HG02840 (cell line): ENCODE results near the gene TOP1.

Experiments used
- ATAC-seq: cut with Tn5 transposase; IDR thresholded peaks from one replicate; pipeline ENCODE4 v1.9.1; 2021; ENCODE audit warnings: mild to moderate bottlenecking, moderate library complexity, moderate number of reproducible peaks; ENCODE audit not compliant: unreplicated experiment, low FRiP score

Gene TOP1

DNA sequence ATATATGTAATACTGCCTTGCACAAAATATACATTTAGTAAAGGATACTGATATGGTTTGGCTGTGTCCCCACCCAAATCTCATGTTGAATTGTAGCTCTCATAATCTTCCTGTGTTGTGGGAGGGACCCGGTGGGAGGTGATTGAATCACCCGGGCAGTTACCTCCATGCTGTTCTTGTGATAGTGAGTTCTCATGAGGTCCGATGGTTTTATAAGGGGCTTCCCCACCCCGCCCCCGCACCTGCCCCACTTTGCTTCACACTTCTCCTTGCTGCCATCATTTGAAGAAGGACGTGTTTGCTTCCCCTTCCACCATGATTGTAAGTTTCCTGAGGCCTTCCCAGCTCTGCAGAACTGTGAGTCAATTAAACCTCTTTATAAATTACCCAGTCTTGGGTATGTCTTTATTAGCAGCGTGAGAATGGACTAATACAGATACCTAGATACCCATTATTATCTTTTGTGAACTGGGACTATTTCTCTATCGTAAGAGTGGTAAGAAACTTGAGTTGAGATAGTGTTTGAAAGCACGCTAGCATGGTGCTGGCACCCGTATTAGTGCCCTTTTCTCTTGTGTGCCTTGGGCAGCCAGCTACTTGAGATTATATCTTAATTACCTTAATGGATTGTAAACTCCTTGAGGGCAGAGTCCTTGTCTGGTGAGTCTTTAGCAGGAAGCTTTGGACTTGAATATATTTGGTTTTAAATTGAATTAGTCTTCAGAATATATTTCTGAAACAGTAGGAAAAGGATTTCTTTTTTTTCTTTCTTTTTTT is 25.6 kb downstream of the TOP1 start:
- no peak for ATAC-seq

DNA sequence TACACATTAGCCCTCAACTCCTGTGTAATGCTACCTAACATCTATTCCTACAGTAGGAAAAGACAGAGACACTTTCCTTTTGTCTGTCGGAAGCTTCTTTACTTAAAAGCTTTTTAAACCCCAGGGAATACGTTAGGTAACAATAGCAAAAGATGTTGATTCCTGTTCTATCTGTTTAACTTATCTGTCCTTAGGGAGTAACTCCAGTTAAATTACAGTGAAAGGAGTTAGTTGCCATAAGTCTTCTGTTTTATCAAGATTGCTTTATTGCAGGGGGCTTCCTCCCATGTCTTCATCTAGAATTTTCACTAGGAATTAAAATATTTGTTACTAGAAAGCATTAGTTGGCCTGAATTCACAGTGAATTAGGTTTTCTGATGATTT is 26.2 kb downstream of the TOP1 start:
- ATAC-seq = no peak

DNA sequence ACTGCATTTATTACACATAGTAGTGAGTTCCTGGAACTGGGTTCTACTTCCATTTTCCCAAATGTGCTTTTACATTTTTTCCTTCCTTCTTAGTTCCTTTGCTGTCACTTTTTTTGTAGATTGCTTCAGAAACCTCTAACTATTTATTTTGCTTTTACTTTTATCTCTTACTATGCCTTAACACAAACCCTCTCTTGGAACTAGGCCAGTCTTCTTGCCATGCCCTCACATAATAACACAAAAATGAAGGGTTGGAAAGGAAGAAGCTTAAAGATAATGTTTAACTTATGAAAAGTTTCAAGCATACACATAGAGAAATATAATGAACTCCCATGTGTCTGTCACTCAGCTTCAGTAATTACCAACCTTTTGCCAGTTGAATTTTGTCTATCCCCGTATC is 27.1 kb downstream of the TOP1 start:
- no peak for ATAC-seq

DNA sequence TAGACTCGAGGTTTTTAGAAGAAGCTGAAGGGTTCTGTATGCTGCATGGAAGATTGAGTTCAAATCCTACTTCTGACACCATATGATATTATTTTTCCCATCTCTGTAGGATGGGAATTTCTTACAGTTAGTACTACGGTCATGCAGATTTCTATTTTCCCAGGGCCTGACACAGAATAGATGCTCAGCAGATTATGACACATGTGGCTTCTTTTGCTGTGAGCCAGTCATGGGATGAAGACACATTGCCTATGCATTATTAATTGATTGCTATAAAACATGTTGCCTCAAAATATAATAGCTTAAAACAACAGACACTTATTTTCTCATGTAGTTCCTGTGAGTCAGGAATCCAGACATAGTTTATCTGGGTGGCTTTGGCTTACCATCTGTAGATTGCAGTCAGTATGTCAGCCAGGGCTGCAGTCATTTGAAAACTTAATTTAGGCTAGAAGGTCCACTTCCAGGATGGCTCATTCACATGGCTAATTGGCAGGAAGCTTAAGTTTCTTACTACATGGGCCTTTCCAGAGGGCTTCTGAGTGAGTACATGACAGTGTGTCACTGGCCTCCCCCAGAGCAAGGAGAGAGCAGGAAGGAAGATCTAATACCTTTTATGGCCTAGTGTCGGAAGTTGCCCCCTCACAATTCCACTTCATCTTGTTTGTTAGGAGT is 29.5 kb downstream of the TOP1 start:
- ATAC-seq = no peak

DNA sequence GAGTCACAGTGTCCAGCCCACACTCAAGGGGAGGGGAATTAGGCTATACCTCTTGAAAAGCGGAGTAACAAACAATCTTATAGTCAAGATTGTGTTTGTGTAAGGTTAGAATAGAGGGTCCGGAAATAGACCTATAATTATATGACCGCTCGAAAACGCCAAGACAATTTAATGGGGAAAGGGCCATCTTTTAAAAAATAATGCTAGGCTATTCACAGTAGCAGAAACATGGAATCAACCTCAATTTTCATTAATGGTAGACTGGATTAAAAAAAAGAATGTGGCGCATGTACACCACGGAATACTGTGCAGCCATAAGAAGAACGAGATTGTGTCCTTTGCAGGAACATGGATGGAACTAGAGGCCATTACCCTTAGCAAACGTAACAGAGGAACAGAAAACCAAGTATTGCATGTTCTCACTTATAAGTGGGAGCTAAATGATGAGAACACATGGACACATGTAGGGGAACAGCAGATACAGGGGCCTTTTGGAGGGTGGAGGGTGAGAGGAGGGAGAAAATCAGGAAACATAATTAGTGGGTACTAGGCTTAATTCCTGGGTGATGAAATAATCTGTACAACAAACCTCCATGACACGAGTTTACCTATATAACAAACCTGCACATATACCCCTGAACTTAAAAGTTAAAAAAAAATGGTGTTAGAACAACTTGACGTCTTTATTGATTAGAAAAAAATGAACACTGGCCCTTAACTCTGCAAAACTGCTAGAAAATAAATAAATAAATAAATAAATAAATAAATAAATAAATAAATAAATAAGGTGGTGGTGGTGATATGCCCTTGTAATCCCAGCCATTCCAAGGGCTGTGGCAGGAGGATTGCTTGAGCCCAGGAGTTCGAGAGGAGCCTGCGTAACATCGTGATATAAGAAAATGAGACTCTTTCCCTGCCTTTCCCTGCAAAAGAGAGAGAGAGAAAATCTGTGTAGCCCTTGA is 30.3 kb downstream of the TOP1 start:
- no peak for ATAC-seq

DNA sequence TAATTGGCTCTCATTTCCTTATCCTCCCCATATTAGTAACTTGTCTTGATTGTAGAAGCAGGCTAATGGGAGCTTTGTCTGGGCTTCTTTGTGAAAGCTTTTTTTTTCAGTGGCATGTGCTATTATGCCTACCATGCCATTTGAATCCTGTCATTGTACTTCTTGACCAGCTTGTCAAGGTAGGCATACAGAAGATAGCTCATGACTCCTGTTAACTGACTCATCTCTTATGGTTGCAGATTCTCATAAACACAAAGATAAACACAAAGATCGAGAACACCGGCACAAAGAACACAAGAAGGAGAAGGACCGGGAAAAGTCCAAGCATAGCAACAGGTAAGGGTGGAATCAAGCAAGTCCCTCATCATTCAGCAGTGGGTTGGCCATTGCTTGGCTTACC is 32.5 kb downstream of the TOP1 start:
- no peak for ATAC-seq

DNA sequence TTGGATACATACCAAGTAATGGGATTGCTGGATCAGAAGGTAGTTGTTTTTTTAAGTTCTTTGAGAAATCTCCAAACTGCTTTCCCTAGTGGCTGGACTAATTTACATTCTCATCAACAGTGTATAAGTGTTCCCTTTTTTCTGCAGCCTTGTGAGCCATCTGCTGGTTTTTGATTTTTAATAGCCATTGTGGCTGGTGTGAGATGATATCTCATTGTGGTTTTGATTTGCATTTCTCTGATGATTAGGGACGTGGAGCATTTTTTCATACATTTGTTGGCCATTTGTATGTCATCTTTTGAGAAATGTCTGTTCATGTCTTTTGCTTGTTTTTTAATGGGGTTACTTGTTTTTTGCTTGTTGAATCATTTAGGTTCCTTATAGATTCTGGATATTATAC is 34.8 kb downstream of the TOP1 start:
- no peak for ATAC-seq

DNA sequence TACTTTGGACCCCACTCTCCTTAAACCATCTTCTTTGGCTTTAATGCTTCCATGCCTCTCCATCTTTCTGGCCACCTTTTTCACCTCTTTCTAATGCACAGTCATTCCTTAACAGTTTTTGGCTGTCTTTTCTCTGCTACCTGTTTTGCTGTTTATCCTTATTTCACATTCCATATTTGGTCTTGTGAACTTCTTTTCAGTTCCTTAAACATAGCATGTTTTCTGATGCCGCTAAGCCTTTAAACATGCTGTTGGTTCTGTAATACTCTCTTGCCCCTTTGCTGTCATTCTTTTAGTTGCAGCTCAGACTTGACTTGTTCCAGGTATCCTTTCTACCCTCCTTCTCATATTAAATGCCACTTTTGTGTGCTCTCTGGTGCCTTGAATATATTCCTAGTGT is 35.8 kb downstream of the TOP1 start:
- ATAC-seq = no peak

DNA sequence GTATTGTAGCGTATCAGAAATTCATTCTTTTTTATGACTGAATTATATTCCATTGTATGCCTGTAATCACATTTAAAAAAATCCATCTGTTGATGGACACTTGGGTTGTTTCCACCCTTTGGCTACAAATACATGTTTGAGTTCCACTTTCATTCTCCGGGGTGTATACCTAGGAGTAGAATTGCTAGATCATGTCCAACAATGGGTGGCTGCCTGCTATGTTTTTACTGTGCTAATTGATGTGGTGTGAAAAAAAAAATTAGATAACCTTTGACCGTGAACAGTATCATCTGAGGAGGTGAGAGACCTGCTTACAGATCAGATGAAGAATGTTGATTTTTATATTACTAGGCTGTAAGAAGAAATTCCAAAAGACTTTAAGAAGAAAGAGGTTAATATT is 37.1 kb downstream of the TOP1 start:
- no peak for ATAC-seq

DNA sequence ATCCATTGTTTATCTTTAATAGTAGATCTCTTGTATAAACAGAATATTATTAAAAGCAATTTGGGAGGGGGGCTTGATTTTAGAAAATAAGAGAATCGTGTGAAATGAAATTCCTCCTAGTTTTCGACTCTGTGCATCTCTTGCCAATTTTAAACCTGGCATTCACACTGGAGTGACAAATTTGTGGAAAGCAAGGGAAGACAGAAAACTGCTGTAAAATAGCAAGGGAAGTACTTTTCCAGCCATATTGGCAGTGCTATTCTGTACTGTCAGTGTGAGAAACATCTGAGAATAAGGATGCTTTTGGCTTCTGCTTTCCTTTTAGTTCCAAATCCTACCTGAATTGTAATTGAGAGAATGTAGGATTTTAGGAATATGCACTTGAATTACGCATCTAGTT is 40.2 kb downstream of the TOP1 start:
- ATAC-seq = no peak

DNA sequence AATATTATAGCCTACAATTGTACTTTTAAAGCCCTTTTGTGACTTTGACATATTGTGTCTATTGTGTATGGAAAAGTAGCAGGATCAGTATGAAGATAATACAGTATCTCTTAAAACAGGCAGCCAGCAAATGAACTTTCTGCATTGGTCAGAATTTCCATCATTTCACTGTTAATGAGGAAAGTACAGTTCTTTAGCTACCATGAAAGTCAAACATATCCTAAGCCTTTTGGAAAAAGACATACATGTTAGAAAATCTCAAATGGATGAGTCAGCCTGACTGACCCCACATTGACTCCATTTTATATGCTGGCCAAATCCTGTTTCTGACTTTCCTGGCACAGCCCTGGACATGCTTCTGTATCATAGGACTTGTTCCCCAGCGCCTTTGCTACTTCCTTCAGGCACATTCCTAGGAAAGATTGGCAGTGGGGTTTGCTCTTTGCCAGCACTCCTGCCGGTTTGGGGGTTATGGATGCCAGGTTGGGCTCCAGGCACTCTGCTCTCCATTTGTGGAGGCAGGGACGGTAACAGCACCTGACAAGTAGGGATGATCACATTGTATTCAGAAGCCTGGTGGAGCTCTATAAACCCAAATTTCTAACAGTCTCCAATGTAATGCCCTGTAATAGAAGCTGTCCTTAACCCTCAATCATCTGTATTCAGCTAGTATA is 43.7 kb downstream of the TOP1 start:
- ATAC-seq = no peak

DNA sequence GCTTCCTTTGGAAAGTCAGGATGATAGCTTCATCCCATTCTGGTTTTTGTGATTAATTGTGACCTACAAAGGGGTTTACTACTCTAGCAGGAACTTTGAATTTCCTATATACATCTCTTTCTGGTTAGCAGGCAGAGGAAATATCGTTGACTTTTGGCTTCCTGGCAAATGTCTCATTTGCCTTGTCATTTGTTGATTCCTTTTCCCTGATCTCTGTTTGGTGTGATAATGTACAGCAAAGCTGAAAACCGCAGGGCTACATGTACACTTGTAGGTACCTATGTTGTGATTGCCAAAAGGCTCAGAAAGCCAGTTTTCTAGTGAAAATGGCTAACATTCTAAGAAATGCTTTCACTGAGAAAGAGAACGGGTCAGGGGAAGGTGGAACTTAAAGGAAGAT is 44.3 kb downstream of the TOP1 start:
- no peak for ATAC-seq

DNA sequence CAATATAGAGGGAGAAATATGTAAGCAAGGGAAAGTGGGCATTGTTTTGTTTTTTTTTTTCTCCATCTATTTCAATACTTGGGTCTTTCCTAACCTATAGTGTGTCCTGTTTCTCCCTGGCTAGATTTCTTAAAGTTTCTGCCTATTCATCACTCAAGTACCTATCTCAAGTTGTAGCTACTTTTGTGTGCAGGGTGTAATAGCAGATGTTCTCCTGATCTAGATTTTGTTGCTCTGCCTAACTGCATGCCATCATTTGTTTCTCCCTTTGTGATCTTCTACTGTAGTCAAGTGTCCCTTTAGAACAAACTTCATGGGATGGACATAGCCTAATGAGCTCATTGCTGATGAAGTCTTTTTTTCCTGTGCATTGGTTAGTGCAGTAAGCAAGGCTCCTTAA is 45.8 kb downstream of the TOP1 start:
- ATAC-seq = no peak

DNA sequence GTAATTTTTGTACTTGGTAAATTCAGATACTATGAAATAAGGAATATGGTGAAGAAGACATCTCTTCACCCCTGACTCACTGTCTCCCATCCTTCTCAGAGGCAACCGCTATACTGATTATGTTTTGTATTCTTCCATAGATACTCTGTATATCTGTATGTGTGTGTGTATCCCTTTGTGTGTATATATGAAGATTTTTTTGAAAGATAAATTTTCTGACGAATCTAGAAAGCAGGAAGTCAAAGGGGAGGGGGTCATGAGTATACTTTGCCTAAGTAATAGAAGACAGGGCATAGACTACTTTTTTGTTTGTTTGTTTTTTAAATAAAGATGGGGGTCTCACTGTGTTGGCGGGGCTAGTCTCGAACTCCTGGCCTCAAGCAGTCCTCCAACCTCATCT is 48.2 kb downstream of the TOP1 start:
- no peak for ATAC-seq

DNA sequence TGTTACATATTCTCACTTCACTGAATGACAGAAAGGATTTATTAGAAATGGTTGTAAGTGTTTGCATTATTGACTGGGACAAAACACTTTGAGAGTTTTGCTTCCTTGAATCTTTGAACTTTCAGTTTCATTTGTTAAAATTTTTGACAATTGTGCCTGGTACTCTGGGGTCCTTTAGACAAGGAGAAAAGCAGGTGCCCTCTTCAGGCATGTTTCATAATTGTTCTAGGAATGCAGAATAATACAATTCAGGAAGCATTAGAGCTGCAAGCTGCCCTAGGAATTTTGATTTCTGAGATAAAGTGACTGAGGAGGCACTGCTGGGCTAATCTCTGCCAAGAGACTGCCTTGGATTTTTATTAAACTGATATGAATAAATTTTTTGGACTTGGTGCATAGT is 49.7 kb downstream of the TOP1 start:
- ATAC-seq = no peak

DNA sequence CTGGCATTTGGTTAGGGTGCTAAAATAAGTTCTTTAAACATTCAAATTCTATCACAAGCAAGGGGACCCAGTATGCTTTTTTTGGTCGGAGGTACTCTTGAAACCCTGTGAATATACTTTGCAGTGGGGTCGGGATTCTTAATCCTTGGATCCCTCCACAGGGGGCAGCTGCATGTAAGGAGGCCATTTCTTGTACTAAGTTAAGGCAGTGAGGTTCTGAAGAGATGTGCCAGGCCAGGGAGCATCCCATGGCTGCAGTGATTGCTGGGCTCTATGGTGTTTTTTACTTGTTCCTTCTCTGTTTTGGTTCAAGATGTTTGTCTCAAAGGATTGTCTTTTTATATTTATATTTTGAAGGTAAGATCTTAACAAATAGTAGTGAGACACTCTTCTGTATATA is 50.4 kb downstream of the TOP1 start:
- ATAC-seq = no peak

DNA sequence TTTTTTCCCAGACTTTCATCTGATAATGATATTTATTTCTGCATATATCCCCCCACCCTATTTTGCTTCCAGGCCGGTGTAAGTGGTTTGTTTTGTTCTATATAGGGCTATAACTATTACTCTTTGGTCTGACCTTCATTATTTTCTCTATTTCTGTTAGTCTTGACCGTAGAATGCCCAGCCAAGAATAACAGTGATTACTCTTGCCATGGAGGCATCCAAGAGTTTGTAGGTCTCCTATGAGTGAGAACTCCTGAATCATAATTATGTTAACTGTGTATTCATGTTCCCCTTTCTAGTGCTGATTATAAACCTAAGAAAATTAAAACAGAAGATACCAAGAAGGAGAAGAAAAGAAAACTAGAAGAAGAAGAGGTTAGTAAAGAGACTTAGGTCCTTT is 52.2 kb downstream of the TOP1 start:
- ATAC-seq = no peak

DNA sequence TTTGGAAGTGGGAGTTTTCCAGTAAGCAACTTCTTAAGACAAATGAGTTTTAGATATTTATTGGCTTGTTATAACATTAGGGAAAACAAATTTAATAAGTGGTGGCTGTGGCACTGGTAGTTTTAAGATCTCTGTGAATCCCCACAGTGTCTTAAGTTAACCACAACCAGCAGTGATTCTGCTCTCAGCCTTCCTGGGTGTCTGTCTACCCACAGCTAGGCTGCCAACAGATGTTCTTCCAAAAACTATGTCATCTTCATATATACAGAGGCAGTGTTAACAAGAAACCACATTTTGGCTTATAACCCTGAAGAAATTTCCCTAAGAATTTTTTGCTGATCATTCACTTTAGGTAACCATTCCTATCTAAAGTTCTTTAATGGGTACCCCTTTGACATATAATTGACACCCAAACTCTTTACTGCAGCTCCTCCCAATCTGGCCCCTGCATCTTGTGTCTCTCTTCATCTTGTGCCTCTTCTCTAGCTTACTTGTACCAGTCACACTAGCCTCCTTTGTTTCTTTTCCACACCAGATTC is 52.7 kb downstream of the TOP1 start:
- ATAC-seq = no peak

DNA sequence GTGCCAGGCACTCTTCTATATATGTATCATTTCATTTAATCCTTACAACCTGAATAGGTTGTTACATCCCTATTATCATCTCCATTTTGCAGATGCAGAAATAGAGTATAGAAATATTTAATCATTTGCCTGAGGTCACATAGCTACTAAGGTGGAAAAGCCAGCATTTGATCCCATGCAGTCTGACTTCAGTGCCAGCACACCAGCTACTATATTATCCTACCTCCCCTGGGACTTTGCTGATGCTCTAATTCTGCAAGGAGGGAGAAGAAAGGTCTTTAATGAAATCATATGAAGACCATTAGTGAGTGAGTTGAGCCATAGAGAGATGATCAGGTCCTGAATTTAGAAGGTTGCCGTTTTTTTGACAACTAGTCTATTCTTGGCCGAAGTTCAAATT is 53.7 kb downstream of the TOP1 start:
- ATAC-seq = no peak

DNA sequence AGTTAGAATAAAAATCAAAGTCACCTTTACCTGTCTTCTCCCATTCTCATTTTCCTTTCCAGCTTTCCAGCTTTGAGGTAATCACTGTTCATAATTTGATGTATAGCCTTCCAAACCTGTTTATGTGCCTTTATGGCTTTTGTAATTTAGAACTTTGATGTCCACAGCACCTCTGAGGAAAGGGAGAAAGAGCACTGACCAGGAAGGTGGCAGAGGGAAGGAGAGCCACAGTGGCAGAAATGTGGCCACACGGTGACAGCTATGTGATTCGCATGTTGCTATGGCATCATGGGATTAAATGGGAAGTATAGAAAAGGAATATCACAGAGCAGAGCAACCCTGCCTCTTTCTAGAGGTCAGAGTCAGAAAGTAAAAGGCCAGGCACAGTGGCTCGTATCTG is 57.0 kb downstream of the TOP1 start:
- no peak for ATAC-seq
